Esophagus muscularis mucosa (tissue), 4 donors: ENCODE data around the gene PRRX2.

Experiments
- CTCF ChIP-seq, 3 experiments: fragments of 200-600 bp in 2 of 3; fragments of 450-650 bp in 1 of 3; sonication (generic) in 2 of 3; IDR thresholded peaks; one replicate each; pipeline ENCODE4 v1.5.1; 2017 to 2019; ENCODE audit warnings: antibody characterized with exemption in 3 of 3, mild to moderate bottlenecking in 2 of 3, moderate library complexity in 1 of 3
- EP300 ChIP-seq: sonication (generic); formaldehyde crosslinking; IDR thresholded peaks from one replicate; pipeline ENCODE4 v1.6.1; 2017; ENCODE audit warnings: antibody characterized with exemption
- POLR2A ChIP-seq: fragments of 450-650 bp; IDR thresholded peaks from one replicate; pipeline ENCODE4 v1.6.1; 2017; ENCODE audit warnings: antibody characterized with exemption, moderate library complexity, mild to moderate bottlenecking, low read depth
- POLR2AphosphoS5 ChIP-seq, 2 donors: sonication (generic); formaldehyde crosslinking; IDR thresholded peaks; one replicate each; pipeline ENCODE4 v1.6.1; 2017; ENCODE audit warnings: antibody characterized with exemption in 2 of 2

DNA sequence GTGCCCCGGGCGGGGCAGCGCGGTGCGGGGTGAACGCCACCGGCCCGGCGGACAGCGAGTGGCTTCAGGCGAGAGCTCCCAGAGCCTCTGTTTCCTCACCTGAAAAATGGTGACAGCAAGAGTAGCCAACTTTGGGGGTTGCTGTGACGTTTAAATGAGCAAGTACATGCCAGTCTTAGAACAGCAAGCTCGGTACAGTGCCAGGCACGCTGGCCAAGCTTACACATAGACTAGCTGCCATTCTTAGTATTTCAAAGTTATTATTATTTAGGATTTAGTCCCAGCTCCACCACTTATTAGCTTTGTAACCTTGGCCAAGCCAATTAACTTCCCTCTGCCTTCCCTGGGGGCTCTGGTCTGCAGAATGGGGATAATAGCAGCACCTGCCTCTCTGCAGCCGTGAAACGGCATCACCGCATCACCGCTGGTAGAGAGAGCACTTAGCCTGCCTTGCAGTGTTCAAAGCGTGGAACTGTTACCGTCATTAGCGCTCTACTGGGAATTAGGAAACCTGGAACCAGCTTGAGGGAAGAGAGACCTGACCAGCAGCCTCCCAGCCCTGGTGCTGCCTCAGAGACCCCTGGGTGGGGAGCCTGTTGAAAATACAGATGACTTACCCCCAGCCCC lies 44.7 kb upstream of the PRRX2 start, which contains the start of gene C9orf50:
- no peak for TF ChIP-seq CTCF (IDR thresholded peaks at IDR 0.05)
- TF ChIP-seq POLR2A: no peak
- TF ChIP-seq EP300: no peak
- TF ChIP-seq POLR2AphosphoS5 (IDR thresholded peaks at IDR 0.05): no peak
